IPS-18a (cell line): ENCODE data around the gene FBXO45.
"Not testable (repeated sequence)": the region's sequence is repeated elsewhere in the genome, so short reads cannot be mapped to it uniquely, and the experiment has no call there.

Source experiments
- H3K27ac ChIP-seq: one replicate; pipeline ENCODE4 v1.5.1; 2013; ENCODE audit warnings: low read length
- H3K27me3 ChIP-seq: one replicate; pipeline ENCODE4 v1.6.1; 2013; ENCODE audit warnings: mild to moderate bottlenecking, low read length; ENCODE audit not compliant: control insufficient read depth, insufficient read depth
- H3K36me3 ChIP-seq: one replicate; pipeline ENCODE4 v1.6.1; 2013; ENCODE audit warnings: low read depth, low read length; ENCODE audit not compliant: control insufficient read depth
- H3K4me1 ChIP-seq: one replicate; pipeline ENCODE4 v1.6.1; 2013; ENCODE audit warnings: low read depth, low read length; ENCODE audit not compliant: control insufficient read depth
- H3K4me3 ChIP-seq: one replicate; pipeline ENCODE4 v1.5.1; 2013; ENCODE audit warnings: low read length
- H3K9ac ChIP-seq: one replicate; pipeline ENCODE4 v1.6.1; 2013; ENCODE audit warnings: mild to moderate bottlenecking, low read length, moderate library complexity
- H3K9me3 ChIP-seq: one replicate; pipeline ENCODE4 v1.6.1; 2013; ENCODE audit warnings: low read depth, low read length; ENCODE audit not compliant: control insufficient read depth

The FBXO45 gene

GRCh38 chr3:196636369-196637349 lies 68.2 kb downstream of the FBXO45 start:
- Histone ChIP-seq H3K9ac (no peak overlapping the region), H3K27ac (no peak overlapping the region), H3K36me3 (no peaks in the 10 kb centered on the region), H3K4me1 (peaks cover 9% of the 10 kb centered on the region), H3K9me3 (no peaks in the 10 kb centered on the region), H3K27me3 (peaks cover 24% of the 10 kb centered on the region), H3K4me3 (no peak overlapping the region)

- peaks cover 24% of the 10 kb centered on the region for H3K27me3 ChIP-seq
- not testable (repeated sequence) for H3K27ac ChIP-seq, H3K9me3 ChIP-seq, H3K9ac ChIP-seq, H3K4me3 ChIP-seq, H3K36me3 ChIP-seq, H3K4me1 ChIP-seq
Observed at GRCh38 chr3:196637941-196638340, 69.5 kb downstream of the FBXO45 start.
